NCI-H510A treated with DMSO at 0.1 percent for 48 hours (cell line): Measurements from ENCODE around the gene SLC24A3.

Experiments
- DNase-seq: peaks from one replicate; lab custom pipeline; 2025; lab: John Stamatoyannopoulos, UW

The SLC24A3 gene

DNA sequence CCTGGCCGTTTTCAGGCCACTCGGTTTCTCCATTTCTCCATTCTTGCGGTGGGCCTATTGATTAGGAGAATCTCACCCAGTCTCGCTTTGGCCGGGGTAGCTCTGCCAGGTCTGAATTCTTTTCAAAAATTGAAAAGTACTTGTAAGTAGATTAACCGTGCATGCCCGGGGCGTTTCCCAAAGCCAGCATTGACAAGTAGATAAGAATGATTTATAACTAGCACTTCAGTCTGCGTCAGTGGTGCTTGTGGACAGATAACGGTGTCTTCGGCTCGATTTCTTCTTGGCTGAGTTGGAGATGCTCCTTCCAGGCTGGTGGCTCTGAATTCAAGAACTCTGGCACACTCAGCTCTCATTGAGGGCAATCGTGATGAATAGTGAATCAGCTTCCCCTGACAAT, 29.0 kb downstream of the SLC24A3 start:
- DNase-seq: no peak

DNA sequence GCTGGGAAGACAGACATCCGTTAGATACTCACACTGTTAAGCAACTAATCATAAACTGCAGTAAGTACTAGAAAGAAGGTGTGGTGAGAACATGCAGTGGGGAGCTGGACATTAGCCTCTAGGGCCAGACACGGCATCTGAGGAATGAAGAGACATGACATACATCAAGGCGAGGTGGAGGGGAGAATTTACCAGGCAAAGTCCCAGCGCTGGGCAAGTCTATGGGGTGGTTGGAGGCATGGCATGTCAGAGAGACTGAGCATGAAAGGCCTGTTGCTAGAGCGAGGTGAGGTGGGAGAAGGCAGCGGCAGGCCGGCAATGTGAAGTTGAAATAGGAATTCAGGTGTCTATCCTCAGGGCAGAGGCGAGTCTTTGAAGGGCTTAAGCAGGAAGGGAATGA, 31.8 kb downstream of the SLC24A3 start:
- DNase-seq: no peak

DNA sequence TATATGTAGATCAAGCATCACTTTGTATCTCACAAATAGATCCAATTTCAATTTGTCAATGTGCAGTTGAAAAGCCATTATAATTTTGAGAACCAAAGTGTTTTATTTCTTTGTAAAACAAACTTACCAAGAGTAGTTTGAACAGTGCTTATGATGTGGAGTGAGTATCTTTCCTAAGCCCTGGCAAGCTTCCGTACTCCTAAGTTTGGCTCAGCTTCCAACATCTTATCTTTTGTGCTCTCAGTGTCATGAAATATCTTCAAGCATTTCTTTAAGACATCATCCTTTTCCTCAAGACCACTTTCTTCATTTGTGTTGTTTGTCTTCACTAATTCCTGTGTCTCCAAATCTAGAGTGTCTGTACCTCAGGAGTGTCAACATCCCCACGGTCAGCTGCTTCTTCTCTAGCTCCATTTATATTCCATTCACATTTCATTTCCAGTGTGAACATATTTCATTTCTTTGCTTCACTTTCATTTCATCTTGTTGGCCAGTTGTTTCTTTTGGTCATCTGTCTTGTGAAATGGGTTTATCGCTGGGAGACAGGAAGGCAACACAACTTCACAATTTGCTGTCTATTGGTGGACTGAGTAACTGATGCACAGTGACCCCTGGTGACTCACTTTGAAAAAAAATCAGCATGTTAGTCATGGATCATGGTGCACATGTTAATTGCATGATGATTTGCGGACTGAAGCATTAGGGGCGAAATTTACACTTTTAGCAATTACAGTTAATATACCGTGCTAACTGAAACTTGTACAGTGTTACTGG, 36.9 kb downstream of the SLC24A3 start:
- DNase-seq: no peak

DNA sequence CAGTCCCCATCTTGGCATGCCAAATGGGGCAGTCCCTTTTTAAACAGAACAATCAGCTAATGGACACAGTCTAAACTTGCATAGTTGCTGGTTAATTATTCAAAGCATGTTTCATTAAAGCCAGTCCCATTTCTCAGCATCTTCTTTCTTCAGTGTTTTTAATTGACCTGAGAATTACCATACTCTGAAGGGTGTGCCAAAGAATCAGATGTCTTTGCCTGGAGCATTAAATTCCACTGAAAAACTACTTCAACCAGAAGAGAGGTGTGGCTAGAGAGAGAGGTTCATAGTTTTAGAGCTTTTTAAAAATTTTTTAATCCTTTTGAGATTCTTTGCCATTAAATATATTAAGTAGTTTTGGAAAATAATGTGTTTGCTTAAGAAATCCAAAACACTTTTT, 37.9 kb downstream of the SLC24A3 start:
- no peak for DNase-seq

DNA sequence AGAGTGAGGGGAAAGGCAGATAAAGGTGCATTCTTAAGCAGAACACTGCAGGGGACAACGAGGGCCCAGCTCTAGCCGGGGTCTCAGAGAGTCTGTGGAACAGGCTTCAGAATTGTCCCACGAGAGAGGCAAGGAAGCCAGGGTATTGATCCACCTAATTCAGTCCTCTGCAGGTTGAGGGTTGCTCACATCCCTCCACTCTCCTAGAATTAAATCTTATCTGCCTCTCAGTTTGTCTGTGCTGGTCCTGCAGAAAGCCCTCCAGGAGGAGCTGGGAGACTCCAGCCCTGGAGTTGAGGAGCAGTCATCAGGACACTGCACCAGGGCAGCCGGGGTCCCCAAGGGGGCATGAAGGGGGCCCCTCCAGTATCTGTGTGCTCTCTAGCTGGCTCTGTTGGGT, 39.1 kb downstream of the SLC24A3 start:
- DNase-seq: no peak

DNA sequence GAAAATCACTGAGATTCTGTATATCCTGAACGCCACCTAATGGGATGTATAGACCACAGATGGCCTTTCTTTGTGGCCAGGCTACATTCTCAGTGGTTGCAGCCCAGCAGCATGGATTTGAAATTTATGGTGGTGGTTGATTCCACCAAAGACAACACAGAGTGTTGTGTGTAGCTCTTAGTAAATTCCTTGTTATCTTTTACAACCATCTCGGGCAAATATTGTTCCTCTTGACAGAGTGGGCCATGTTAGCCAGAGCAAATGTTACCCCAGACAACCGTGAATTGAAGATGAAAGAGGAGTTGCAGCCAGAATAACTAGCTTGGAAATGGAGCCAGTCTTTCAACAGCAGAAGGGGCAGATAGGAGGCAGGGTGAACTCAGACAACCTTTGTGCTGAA, 39.5 kb downstream of the SLC24A3 start:
- no peak for DNase-seq

DNA sequence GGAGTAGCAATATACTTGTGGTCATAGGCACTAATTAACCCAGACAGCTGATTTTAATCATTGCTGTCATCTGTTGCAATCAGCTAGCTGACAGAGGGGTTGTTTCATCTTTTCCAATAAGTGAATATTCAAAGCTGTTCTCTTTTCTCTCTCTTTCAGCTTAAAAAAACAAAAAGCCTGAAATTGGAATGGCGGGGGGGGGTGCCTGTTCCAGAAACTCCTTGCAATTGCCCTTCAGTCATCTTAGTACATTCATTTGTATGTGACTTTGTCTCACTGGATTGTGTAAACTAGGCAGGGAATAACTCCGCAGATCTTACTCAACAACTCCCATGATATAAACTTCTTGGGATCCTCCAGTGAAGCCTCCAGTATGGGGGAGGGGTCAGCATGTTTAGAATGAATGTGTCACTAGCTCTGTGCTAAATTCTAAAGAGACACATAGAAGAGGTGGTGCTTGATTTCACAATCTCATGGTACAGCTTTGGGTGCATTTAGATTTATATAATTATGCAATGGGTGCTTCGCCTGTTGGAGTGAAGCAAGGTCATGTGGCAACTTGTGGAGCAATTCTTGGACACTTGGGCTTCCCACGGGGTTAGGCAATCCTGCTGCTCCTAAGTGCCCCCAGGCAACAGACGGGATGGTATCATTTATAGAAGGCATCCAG, 40.1 kb downstream of the SLC24A3 start:
- DNase-seq: no peak

DNA sequence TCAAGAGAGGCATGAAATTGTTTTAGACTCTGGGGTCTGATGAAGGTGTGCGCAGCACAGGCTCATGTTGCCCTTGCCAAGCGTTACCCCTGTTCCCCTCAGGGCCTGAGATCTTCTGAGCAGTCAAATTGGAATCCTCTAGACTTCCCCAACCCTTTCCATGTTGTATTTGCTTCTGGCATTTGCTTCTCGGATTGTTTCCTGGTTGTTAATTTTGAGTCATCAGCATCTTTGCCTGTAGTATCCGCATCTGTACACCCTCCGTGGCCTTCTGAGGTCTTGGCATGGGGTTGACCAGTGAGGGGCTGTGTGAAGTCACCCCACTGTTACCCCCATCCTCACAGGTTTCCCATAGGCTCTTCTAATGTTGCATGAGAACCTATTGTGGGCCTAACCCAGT, 40.9 kb downstream of the SLC24A3 start:
- DNase-seq: no peak

DNA sequence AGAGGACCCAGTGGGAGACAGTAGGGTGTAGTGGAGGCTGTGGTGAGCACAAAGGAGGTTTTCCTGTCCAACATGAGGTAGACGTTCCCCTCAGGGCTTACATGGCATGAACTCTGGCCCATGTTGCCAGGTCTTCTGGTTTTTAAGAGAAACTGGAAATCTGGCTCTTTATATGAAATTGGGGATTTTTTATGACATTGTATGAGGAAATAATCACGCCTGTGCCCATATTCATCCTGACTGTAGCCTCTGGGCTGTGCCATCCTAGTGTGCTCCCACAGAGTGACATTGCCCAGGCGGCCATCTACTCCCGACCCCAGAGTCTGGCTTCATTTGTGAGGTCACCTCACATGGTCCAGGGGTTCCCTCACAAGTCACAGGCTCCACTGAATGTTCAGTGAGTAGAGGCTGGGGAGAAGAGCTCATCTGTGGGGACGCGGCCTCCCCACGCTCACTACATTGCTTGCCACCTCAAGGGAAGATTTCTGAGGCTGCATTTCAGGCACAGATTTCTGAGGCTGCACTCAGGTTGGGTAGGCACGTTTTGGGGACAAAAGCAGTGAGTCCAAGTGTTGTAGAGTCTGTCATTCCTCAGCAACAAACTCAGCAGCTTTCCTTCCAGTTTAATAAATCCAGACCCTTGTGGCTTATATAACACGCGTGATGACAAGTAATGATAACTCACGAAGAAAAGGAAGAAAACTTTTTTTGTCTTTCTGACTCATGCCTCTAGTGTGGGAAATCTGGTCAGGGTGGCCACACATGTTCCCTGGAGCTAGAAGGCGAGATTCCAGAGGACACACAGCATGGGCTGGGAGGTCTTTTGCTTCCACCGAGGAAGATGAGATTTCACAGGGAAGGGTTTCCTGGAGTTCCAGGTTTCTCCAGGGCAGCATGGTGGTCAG, 41.7 kb downstream of the SLC24A3 start:
- DNase-seq: no peak

DNA sequence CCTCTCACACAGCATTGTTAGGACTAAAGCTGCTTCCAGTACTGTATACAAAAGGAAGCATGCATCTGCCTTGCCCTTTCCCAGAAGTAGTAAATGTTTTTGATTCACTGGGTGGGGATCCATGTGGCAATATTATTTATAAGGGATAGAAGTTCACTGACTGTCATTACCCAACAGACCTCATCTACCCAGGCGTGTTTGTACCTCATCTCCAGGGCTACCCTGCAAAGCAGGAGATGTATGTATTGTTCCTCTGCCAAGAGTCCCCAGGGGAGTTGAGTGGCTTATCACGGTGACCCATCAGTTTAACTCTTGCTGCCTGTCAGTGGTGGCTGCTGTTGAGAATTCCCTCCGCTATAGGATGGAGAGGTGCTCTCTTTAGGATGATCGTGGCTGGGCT, 42.5 kb downstream of the SLC24A3 start:
- DNase-seq: peak; percentile 16

DNA sequence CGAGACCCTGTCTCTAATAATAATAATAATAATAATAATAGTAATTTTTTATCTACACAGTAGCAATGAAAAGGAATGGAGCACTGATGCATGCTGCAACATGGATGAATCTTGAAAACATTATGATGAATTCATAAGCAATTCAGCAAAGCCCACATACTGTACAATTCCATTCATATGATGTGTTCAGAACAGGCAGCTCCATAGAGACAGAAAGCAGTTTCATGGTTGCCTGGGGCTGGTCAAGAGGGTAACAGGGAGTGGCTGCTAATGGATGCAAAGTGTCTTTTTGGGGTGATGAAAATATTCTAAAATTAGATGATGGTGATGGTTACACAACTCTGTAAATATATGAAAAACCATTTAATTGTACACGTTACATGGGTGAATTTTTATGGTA, 43.6 kb downstream of the SLC24A3 start:
- no peak for DNase-seq

DNA sequence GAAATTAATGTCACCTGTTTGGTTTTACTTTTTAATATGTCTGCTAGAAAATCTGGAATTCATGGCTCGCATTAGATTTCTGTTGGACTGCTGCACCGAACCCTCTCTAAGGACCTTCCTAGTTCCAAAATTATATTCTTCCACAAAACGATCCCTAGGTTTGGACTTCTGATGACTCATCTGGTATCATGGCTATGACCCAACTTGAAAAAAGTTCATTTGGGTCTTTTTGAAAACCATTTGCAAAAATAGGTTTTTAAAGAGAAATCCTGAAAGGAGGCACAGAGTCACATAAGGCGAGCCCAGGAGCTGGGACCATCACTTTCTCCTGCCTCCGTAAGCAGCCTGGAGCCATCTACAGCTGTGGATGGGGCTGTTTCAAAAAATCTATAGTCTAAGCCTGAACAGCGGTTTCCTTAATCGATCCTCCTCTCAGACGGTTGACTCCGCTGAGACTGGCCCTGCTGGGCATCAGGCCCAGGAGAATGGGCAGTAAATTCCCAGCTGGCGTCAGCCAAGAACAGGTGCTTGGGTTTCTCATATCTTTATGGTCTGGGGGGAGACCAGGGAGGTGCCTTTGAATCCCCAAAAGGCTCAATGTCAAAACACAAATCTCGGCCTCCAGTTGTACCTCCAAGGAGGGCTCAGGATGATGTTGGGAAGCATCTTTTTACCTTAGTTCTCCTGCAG, 44.6 kb downstream of the SLC24A3 start:
- no peak for DNase-seq

DNA sequence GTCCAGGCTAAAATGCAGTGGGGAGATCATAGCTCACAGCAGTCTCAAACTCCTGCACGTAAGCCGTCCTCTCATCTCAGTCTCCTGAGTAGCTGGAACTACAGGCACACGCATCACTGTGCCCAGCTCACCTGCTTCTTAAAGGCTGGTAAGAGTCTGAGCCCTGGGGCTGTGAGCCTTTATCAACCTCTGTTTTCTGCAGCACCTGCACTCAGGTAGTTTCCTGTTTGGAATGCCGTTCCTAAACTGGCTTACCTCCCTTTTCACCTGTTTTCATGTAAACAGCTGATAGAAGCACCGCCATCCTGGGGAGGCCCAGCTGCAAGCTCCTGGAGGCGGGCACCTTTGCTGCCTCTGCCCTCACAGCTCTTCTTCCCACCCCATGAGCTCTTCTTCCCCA, 45.4 kb downstream of the SLC24A3 start:
- DNase-seq: peak; percentile 73

DNA sequence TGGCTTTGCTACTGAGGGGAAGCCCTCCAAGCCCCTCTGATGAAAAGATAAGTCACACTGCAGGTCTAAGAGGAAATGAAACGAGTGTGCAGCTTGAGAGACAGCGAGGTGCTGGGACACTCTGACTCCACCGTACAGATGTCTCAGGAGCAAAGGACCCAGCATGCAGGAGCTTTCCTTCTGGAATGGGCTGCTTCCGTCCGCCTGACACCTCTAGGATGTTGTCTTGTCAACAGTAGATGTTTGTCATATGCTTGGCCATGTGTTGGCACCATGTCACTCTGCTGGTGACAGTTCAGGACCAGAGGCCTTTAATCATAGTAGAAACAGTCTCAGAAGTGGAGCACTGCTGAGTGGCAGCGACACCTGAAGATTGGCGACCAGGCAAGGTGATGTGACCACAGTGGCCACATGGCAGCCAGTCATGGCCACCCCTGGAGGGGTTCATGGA, 46.7 kb downstream of the SLC24A3 start:
- DNase-seq: no peak

DNA sequence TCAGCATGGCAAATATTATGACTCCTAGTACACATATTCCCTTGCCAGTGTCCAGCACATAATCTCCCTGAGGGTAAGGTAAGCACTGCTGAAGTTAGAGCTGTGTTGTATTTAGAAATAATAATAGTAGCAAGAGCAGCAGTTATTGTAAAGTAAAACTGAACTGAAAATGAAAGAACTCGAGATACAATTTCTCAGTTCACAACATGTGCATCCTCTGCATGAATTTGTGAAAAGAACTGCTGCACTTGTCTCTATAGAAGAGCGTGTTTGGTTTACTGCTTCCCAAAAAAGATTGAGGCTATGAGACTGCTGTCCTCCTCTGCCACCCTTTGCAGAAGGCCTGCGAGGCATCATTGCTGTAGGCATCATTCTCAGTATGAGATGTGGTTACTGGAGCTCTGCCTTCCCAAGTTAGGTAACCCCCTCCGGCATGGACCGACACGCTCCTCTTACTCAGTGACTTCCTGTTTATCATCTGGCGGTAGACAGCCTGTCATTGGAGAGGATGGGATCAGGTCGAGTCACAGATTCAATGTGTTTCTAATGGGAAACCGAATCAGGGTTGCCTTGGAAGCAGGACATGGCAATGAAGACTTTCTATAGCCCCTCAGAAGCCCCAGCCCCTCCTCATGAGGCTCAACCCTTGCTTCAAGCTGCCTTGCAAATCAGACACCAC, 48.1 kb downstream of the SLC24A3 start:
- DNase-seq: peak; percentile 79

DNA sequence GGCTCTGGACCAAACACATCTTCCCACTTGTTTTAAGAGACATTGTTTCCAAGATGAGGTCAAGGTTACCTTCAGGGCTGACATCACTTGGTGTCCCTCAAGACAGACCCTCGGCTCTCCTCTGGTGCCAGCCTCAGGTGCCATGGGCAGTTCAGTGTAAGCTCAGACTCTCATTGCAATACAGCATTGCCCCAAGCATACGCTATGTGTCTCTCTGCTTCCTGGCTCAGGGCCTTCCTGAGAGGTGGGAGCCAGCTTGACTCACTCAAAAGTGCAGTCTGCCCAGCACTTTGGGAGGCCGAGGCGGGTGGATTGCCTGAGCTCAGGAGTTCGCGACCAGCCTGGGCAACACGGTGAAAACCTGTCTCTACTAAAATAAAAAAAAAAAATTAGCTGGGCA, 51.7 kb downstream of the SLC24A3 start:
- no peak for DNase-seq

DNA sequence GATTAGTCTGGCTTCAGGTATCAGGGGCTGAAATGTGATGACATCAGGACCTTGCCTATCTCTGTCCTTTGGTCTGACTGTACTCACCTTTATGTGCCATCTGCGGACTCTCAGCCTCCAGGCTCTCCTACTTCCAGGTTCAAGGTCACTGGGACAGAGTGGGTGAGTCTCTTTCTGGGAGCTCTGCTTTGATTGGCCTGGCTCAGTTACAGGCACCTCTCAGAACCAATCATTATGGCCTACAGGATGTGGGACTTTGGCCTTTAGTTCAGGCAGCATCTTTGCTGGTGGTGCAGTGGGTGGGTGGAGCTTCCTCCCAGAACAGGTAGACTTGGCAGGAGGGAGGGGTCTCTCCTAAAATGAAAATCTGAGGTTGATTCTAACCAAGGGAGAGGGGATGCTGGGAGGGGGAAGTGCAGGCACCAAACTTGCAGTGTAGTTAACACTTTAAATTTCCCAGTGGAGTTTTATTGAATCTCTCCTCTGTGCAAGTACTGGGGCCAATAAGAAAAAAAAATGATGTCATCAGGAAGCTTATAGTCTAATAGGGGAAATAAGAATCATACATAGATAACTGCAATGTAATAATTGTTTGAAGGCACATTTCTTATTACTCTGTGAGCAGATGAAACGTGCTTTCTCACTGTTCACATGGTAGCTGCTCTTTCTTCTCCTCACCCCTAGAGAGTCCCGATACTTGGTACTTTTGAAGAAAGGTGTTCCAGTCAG, 53.4 kb downstream of the SLC24A3 start:
- peak; percentile 88 for DNase-seq

DNA sequence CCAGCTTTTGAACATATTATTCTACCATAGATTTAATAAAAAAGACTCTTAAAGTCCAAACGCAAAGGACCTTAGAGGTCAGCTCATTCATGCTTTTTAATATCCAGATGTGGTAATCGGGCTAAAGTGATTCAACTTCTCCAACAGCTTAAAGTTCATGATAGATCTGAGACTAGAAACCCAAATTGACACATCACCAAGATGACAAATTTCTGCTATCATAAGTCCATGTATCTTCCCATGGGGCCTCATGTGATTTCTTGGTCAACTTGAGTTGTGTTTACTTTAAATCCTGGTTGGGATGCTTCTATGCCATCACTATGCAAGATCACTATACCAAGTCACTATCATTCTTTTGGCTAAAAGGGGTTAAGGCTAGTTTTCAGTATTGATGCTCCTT, 56.0 kb downstream of the SLC24A3 start:
- no peak for DNase-seq

DNA sequence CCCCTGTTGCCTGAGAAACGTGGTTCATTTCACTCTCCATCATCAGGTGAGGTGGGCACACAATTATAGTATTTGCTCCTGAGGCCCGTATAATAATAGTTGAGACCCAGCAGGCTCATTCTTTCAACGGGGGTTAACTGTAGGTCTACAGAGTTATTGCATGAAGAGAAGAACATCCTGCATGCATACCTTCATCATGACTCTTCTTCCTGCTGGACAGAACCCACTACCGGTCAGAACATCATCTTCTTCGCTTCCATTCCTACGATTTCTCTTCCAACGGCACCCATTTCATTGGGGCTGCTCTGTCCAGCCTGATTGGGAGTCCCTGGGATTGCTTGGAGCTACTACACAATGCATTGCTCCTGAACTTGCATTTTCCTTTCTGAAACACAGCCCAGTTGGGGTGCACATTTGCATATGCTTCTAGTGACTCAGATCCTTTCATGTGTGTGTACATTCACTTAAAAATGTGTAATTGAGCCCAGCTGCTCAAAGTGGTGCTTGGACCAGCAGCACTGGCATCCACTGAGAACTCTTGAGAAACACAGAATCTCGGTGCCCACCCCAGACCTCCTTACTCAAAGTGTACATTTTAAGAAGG, 57.4 kb downstream of the SLC24A3 start:
- no peak for DNase-seq

DNA sequence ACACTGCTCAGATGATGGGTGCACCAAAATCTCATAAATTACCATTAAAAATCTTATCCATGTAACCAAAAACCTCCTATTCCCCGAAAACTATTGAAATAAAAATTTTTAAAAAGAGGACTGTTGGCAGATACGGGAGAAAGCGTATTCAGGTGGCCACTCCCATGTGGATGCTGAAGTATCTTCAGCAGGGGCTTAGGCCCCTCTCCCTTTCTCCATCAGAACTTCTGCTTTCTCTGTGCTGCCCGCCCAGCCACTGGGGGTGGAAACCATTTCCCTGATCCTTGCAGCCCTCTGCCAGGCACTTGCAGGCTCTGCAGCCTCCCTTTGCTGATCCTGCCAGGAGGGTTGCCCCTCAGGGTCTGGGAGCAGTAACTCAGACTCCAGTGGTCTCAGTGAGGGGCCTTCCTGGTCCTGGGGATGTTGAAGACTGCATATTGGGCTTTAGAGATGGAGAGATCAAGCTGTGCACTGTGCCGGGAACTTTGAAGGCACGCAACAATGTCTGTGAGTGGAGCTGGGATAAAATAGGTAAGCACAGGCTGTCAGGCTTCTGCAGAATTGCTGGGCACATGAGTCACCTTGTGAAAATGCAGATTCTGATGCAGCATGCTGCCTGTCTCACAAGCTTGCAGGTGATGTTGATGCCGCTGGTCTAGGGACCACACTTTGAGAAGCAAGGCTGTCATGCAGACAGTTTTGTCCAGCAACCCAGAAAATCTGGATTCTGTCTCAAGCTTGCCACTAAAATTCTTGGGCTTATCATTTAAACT, 59.6 kb downstream of the SLC24A3 start:
- no peak for DNase-seq
